Vagina (tissue), 2 donors: ENCODE results near the gene SRP68.

Experiments used
- CTCF ChIP-seq, 3 experiments: fragments of 450-650 bp in 2 of 3; fragments of 200-600 bp in 1 of 3; sonication (generic) in 1 of 3; IDR thresholded peaks; one replicate each; pipeline ENCODE4 v1.5.1; 2017 to 2019; ENCODE audit warnings: antibody characterized with exemption in 3 of 3, mild to moderate bottlenecking in 2 of 3, moderate library complexity in 2 of 3
- POLR2A ChIP-seq, 2 donors: fragments of 450-650 bp; IDR thresholded peaks; one replicate each; pipeline ENCODE4 v1.6.1; 2017; ENCODE audit warnings: antibody characterized with exemption in 2 of 2, mild to moderate bottlenecking in 2 of 2, moderate library complexity in 2 of 2

- TF ChIP-seq CTCF (IDR thresholded peaks at IDR 0.05) (no peak), POLR2A (IDR thresholded peaks at IDR 0.05) (no peak)
Observed at GRCh38 chr17:76104896-76105231, 32.5 kb upstream of the SRP68 start.
